Activated CD4-positive, alpha-beta T cell treated with anti-CD3 and anti-CD28 coated beads, Interleukin-2, Interleukin-4, amounts not matched to agents 100 ng/mL and 50 ng/mL, durations not matched to agents 16 hours and 8 hours (primary cell): ENCODE measurements around the gene ACE.

Experiments used
- DNase-seq: peaks from one replicate; pipeline ENCODE4 v3.0.0-alpha.2; 2020; ENCODE audit warnings: low spot score

The ACE gene

DNA sequence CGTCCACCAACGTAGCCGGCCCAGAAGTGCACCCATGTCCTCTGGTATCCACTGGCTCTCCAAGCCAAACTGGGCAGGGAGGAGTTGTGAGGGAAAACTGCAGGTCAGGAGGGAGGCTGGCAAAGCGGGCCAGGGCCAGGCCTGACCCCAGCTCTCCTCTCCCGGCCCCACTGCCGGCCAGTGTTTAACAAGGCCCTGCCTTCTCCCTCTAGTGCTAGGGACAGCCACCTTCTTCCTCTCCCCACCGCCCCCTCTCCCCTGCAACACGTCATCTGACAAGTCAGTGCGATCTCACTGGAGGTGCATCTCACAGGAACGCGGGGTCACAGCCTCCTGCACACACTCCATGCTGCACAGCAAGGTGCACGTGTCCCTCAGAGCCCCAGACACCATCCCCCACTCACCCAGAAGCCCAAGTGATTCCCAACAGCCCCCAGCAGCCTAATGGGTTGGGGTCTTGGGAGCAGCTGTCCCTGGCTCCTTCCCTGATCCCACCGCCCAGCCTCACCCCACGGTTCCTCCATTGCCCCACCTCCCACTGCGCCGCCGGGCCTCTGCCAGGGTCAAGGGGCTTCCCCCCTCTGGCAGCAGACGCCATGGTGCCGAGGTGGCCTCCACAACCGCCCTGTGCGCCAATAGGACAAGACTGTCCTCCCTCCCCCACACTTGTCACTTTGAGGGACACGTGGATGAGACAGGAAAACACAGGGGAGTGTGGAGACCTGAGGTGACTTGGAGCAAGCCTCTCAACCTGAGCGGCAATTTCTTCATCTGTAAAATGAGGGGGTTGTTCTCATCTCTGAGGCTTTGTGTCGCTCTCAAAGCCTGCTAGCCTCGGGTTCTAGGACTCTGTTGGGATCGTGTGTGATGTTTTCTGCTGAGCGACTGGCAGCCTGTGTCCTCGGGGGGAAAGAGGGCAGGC, 1.1 kb upstream of the ACE start:
- DNase-seq: no peak

DNA sequence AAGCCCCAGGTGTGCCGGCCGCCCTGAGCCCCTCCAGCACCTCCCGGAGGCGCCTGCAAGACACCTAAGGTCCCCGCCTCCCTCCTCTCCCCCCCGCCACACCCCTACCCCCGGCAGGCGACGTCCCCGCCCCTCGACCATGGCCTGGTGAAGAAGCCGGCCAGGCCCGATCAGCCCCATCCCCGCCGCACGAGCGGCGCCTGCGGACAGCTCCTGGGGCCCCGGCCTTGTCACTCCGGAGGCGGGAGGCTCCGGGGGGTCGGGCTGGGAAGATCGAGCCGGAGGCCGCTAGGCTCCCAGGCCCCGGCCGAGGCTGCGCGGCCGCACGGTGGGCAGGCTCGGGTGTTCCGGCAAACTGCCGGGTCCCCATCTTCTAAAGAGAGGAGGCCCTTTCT, 405 bp upstream of the ACE start:
- no peak for DNase-seq

DNA sequence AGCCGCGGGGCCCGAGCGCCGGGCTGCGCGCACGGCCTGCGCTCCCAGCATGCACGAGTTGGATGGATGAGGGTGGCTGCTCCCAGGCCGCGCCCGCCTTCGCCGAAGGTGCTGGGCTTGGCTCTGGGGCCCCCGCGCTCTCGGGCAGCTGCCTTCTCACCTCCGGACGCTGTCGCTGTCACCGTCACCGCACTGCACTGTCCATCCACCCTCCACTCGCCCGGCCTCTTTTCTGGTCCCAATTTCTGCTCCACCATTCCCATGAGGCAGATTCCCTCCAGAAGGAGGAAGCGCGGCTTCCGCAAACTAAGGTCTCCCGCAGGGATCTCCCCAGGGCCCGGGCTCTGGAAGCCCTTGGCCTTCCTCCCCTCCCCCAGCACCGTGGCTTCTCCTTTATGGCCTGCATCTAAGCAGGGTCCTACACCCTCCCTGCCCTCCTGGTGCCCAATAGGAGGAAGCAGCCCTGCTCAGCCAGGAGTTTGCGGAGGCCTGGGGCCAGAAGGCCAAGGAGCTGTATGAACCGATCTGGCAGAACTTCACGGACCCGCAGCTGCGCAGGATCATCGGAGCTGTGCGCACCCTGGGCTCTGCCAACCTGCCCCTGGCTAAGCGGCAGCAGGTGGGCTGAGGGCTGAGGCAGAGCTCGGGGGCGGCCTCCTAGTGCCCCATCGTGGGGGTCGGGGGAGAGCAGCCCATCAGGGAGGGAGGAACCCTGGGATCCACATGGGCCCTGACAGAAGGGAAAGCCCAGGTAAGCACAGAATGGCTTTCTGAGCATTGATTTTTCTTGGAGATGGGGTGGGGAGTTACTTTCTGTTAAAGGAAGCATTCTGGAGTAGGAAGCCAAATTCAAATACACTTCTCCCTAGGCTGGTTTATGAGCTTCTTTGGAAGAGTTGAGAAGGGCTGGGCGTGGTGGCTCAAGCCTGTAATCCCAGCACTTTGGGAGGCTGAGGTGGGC, 899 bp downstream of the ACE start:
- DNase-seq: no peak

DNA sequence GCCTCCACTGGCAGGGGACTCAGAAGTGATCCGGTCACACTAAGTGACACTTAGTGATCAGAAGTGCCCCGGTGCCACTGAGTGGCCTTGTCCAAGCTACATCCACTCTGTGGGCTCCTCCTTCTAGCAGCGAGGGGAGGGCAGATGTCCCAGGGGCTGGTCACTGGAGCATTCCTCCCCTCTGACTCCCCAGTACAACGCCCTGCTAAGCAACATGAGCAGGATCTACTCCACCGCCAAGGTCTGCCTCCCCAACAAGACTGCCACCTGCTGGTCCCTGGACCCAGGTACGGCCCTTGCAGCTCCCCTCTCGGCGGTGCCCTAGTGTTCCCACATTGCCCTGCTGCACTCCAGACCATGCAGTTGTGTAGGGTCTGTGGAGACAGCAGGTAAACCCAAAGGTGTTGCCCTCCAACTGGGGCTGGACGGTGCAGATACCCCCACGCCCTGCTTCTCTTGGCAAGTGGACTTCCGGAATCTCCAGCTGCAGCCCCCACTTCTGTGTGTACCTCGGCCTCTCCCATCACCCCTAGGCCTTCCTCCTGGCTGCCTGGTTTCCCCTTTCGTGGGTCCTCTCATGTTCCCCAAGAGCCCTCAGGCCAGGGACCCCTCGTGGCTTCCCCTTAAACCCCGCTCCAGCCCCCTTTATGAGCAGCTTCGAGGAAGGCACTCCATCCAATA, 2.1 kb downstream of the ACE start:
- peak; percentile 76 for DNase-seq

DNA sequence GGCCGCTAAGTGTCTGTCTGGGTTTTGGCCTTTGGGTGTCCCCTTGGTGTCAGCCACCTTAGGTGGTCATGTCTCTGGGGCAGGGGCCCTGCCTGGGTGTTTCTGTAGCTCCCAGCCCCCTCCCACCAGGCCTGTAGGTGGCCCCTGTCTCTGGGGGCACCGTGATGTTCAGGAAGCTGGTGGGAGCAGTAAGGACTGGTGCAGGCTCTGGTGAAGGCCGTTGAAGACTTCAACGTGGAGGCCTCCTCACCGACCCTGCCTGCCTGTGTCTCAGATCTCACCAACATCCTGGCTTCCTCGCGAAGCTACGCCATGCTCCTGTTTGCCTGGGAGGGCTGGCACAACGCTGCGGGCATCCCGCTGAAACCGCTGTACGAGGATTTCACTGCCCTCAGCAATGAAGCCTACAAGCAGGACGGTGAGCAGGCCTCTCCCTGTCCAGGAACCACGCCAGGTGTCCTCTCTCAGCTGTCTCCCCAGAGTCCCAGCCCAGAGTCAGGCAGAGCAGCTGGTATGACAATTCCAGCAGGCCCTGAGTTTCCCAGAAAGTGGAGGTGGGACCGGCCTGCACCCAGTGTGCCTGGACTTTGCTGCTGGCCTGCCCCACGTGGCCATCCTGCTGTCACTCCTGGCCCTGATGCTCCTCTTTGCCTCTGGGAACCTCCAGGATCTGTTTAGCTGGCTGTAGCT, 2.8 kb downstream of the ACE start:
- no peak for DNase-seq

DNA sequence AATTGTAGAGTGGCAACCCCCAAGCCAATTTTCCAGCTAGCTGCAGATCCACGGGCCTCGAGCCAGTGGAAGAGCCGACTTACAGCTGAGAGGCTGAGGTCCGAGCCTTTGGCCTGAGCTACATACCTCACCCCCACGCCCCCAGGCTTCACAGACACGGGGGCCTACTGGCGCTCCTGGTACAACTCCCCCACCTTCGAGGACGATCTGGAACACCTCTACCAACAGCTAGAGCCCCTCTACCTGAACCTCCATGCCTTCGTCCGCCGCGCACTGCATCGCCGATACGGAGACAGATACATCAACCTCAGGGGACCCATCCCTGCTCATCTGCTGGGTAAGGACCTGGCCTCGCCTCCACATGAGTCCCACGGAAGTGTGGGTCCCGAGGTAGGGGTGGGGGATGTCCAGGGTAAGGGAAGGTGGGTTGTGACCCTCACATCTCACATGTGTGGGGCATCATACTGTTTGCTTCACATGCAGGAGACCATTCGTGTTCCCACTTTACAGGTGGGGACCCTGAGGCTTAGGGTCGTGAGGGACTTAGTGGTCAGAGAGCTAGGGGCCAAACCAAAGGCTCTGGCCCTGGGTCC, 3.4 kb downstream of the ACE start:
- no peak for DNase-seq

DNA sequence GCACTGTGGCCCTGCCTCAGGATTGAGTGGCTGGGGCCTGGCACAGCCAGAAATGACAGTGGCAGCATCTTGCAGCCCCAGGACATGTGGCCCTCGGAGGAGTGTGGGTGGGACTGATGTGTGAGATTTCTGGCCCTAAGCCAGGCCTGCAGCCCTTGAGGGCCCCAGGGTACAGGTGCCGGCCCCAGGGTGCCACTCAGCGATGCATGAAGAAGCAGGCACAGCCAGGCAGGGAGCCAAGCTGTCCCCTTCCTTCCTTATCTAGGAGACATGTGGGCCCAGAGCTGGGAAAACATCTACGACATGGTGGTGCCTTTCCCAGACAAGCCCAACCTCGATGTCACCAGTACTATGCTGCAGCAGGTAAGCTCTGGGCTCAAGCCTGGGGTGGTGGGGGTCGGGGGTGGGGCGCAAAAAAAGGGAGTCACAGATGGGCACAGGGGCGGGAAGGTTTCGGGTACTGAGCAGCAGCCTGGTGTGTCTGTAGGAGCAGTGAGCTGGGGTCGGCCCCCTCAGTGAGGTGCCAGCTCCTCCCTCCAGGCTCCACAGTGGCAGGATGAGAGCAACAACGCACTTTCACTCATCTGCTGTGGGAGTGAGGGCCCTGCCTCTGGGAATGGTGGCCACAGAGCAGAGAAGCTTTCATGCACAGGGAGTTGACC, 4.1 kb downstream of the ACE start:
- DNase-seq: no peak

DNA sequence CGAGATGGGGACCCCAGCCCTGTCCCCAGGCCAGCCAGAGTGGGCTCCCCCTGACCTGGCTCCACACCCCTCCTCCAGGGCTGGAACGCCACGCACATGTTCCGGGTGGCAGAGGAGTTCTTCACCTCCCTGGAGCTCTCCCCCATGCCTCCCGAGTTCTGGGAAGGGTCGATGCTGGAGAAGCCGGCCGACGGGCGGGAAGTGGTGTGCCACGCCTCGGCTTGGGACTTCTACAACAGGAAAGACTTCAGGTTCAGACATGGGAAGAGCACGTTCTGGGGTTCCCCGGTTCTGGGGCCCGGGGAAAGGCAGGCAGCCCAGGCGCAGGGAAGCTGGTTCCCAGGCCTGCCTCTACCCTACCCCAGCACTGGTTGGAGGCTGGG, 4.6 kb downstream of the ACE start:
- no peak for DNase-seq

DNA sequence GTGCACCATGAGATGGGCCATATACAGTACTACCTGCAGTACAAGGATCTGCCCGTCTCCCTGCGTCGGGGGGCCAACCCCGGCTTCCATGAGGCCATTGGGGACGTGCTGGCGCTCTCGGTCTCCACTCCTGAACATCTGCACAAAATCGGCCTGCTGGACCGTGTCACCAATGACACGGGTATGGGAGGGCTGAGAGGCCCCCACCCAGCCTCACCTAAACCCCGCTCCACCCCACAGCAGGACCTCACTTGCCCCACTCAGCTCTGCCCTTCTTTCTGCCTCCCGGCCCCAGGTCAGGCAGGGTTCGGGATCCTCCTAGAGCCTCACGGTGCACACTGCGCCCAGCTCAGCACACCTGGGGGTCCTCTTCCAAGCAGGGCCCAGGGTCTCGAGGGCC, 5.6 kb downstream of the ACE start:
- no peak for DNase-seq

DNA sequence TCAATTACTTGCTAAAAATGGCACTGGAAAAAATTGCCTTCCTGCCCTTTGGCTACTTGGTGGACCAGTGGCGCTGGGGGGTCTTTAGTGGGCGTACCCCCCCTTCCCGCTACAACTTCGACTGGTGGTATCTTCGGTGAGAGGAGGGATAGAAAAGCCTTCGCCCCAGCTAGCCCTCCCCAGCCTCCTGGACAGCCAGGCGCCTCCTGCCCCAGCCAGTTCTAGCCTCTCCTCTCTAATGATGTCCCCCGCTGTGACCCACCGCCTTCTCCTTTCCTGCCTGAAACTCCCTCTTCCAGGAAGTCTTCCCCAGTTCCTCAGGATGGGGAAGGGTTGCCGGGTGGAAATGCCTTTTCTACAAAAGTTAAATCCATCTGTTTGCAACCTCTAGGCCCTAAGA, 6.2 kb downstream of the ACE start:
- DNase-seq: no peak

DNA sequence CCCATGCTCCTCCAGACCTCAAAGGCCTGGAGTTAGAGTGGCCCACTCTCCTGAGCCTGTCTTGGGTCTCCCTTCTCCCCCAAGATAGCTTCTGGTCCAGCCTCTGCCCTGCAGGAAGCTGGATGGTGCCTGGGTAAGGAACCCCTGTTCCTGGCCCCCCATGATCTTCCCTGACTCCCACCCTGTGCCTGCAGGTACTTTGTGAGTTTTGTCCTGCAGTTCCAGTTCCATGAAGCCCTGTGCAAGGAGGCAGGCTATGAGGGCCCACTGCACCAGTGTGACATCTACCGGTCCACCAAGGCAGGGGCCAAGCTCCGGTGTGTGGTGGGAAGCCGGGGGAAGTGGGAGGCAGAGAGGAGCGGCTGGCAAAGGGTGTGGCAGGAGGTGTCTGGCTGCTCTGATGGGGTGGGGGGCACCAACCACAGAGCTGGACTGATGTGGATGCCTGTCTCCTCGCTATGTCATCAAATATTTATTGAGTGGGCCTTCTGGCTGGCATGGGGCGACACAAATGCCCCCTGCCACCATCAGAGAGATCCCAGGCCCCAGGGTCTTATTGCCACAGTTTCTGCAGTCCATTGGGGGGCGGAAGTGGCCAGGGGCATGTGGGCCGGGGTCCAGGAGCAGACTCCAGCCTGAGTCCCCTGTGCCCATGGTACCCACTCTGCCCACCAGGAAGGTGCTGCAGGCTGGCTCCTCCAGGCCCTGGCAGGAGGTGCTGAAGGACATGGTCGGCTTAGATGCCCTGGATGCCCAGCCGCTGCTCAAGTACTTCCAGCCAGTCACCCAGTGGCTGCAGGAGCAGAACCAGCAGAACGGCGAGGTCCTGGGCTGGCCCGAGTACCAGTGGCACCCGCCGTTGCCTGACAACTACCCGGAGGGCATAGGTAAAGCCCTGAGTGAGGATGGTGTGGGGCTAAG, 7.1 kb downstream of the ACE start:
- DNase-seq: no peak

DNA sequence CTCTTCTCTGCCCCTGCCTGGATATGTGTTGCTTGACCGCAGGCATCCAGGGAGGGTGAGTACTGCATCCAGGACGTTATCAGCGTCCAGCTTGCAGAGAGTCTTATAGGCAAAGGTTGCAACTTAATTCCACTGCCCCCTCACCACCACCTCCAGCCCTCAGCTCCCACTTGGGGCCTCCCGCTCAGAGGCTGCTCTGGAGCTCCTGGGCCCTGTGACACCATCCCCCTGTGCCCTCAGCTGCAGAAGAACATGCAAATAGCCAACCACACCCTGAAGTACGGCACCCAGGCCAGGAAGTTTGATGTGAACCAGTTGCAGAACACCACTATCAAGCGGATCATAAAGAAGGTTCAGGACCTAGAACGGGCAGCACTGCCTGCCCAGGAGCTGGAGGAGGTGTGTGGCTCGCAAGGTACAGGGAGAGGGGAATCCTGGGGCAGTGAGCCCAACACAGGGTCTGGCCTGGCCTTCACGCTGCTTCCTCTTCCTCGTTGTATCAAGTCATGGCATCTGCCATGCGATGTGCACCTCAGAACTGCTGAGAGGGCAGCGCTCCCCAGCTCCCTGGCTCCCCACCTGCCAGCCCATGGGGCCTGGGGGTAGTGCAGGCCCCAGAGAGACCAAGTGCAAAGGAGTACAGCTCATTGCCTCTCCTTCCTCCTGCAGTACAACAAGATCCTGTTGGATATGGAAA, 9.6 kb downstream of the ACE start:
- no peak for DNase-seq

DNA sequence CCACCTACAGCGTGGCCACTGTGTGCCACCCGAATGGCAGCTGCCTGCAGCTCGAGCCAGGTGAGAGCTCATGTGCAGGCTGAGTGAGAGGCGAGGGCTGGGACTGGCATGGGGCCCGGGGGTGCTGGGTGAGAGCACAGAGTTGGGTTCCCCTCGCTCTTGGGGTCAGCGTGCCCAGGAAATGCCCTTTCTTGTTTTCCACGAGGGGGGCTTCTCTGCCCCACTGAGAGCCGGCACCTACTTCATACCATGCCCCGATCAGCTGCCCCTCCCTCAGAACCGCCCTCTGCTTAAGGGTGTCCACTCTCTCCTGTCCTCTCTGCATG, 10.1 kb downstream of the ACE start:
- DNase-seq: no peak

DNA sequence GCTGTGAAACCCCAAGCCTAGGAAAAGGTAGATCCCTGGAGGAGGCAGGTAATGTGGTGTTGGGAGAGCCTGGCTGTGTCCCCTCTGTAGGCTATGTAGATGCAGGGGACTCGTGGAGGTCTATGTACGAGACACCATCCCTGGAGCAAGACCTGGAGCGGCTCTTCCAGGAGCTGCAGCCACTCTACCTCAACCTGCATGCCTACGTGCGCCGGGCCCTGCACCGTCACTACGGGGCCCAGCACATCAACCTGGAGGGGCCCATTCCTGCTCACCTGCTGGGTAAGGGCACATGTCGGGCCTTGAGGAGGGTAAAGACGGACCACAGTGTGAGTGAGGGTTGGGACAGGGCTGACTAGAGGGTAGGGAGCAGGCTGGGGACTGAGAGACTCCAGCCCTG, 12.0 kb downstream of the ACE start:
- DNase-seq: no peak

DNA sequence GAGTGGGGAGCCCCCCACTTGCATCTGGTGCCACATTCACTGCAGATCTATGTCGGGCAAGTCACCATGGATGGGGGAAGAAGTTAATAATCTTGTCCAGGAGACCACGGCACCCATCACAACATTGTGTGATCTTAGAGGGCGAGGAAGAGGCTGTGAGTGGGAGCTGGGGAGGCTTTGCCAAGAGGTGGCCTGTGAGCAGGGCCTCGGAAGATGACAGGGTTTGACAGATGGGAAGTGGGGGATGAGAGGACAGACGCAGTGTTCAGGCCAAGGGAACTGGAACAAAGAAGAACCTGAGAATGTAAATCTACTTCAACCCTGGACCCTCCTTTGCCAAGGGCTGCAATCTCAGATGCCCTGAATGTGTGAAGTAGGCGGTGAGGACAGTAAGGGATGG, 12.4 kb downstream of the ACE start:
- no peak for DNase-seq

DNA sequence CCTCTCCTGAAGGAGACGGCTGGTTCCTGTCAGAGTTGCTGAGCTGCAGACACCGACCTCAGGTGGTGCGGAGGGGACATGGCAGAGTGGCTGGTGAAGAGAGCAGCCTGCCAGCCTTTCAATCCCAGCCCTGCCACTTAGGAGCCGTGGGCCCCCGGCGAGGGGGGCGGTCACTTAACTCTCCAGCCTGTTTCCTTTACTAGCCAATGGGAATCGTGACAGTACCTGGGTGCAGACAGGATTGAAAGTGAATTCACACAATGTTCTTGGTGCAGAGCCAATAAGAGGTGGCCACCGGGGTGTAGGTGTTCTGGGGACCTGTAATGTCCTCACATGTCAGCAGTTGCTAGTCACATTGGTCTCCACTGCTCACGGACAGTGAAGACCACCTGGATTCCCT, 13.5 kb downstream of the ACE start:
- DNase-seq: no peak

DNA sequence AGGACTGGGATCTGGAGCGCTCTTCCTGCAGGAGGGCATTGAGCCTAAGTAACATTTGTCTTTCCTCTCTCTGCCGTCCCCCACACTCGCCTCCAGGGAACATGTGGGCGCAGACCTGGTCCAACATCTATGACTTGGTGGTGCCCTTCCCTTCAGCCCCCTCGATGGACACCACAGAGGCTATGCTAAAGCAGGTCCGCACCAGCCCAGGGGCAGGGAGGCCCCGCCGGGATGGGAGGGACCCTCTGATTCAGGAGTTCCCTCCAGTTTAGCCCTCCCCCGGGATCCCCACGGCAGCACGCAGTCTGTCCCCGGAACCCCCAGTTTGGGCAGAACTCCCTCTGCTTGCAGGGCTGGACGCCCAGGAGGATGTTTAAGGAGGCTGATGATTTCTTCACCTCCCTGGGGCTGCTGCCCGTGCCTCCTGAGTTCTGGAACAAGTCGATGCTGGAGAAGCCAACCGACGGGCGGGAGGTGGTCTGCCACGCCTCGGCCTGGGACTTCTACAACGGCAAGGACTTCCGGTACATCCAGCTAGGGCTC, 14.1 kb downstream of the ACE start:
- DNase-seq: no peak

DNA sequence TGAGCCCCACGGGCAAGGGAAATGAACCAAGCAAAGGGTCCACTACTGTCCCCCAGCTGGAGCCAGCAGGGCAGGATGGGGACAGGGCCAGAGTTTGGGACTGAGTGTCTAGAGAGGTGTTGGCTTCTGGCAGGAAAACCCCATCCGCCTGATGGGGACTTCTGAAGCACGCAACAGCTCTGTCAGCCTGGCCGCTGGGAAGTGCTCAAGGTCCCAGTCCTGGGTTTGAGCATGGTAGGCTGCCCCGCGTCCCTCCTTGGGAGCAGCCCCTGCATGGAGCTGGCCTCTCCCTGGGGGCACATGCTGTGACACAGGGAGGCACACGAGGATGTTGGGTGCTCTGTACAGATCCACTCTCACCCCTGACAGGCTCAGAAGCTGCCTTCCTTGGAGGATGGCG, 14.6 kb downstream of the ACE start:
- no peak for DNase-seq

DNA sequence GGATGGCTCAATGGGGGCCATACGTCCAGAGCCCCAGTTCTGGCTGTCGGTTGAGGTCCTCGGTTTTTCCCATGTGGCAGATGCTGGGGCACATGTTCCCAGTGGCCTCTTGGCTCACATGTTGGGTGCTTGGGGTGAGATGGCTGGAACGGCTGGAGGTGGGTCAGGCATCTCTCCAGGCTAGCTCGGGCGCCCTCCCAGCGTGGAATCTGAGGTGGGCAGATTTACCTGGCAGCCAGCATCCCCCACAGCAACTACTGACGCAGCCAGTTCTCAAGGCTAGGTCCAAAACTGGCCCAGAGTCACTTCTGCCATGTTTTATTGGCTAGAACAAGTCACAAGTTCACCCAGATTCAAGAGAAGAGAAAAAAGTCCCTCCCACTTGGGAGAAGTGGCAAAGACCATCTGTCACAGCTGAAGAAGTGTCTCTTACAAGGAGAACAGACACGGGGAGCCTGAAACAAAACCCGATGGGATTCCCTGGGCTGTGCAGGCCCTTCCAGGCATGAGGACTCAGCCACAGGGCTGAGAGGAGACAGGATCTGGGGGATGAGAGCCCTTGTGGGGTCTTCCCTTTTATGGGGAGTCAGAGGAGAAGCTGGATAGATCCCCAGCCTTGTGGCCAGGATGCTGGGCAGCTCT, 15.2 kb downstream of the ACE start:
- DNase-seq: no peak
